IPS-NIHi7 (cell line): ENCODE measurements around the gene ZNF76.
"Not testable (repeated sequence)": the region's sequence is repeated elsewhere in the genome, so short reads cannot be mapped to it uniquely, and the experiment has no call there.

ENCODE experiments used
- DNase-seq: peaks from one replicate; pipeline ENCODE4 v3.0.0; 2012; ENCODE audit warnings: mixed read lengths; ENCODE audit errors: extremely low spot score

Gene ZNF76

GRCh38 chr6:35328965-35329364 is 69.4 kb downstream of the ZNF76 start:
- DNase-seq = not testable (repeated sequence)

DNA sequence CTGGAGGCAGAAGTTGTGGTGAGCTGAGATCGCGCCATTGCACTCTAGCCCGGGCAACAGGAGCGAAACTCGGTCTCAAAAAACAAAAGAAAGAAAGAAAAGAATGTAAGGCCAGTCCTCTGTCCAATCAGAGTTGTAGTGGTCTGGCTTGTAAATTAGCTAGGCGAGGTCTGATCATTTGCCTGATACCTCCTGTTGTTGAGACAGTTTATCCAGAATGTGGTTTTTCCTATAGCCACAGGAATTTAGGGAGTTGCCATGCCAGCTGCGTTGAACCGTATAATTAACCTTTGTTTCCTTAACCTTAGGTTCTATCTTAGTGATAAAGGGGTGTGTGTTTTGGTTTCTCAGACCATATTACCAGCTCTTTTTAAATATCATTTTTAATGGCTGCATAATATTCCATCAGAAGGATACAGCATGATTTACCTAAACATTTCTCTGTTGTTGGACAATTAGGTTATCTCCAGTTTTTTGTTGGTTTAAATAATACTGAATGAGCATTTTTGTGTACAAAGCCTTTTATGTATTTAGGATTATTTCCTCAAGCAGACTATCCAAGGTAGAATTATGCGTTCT is 71.1 kb downstream of the ZNF76 start:
- DNase-seq = no peak

GRCh38 chr6:35332074-35332887 is 72.7 kb downstream of the ZNF76 start:
- not testable (repeated sequence) for DNase-seq

DNA sequence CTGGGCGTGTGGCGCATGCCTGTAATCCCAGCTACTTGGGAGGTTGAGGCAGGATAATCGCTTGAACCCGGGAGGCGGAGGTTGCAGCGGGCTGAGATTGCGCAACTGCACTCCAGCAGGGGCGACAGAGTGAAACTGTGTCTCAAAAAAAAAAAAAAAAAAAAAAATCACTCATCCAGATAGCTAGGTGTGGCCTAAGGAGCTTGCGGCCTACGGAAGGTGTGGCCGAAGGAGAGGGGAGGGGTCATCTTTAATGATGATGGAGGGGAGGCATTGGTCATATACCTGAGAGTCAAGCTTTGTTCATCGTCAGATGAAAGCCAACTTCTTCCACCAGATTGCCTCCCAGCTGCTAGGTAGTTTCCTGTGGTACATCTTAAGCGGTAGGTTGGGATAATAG is 82.0 kb downstream of the ZNF76 start:
- no peak for DNase-seq

DNA sequence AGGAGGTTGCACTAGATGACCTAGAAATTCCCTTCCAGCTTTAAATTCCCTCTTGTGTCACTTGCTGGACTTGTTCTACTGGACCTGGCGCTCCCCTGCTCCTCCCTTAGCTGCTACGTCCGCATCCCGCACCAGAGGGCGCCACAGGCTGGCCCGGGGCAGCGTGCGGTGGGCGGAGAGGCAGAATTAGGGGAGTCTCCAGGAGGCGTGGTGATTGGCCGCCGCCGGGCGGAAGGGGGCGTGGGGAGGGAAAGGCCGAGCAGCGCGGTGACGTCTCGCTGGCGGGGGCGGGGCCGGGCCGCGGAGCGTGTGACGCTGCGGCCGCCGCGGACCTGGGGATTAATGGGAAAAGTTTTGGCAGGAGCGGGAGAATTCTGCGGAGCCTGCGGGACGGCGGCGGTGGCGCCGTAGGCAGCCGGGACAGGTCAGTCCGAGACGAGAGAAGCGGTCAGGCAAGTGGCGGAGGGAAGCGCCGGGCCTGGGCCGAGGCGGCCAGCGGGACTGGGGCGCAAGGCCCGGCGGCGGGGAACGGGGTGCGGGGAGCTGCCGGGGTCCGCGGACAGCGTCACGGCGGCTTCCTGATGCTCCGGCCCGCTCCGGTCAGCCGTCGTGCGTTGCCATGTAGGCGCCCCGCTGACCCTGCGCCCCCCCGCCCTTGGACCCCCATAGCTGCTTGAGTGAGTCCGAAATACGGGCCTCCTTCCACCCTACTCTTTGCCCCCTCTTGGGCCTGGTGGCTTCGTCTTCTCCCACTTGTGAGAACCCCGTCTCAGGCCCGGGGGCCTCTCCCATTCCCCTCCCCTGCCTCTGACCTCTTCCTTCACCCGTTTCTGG is 82.9 kb downstream of the ZNF76 start, which contains the start of gene PPARD:
TSS of gene PPARD (plus strand) at position 301 of the 834 bp plus-strand sequence. CDS start 68,530 bp downstream, outside the sequence.
- peak; percentile 100 for DNase-seq

- DNase-seq = no peak
Observed at GRCh38 chr6:35343092-35343834, 83.7 kb downstream of the ZNF76 start.

- DNase-seq = no peak
Observed at GRCh38 chr6:35343835-35344550, 84.5 kb downstream of the ZNF76 start.
